ENCODE measurements around the gene BICD1.

BICD1 gene

GRCh38 chr12:32146074-32146873 lies 39.6 kb downstream of the BICD1 start:
- DNase-seq: no peak
- Mint-ChIP-seq H3K27me3 (no peaks in the 10 kb centered on the region), H3K36me3 (ENCODE audit: low read depth) (peaks cover 6% of the 10 kb centered on the region), H3K27ac (no peak overlapping the region), H3K9me3 (no peaks in the 10 kb centered on the region), H3K4me3 (no peak overlapping the region), H3K4me1 (no peaks in the 10 kb centered on the region)
- no peak for ATAC-seq

- DNase-seq: no peak
- Mint-ChIP-seq H3K4me3 (no peak overlapping the region), H3K9me3 (no peaks in the 10 kb centered on the region), H3K27ac (no peak overlapping the region), H3K27me3 (no peaks in the 10 kb centered on the region), H3K36me3 (ENCODE audit: low read depth) (peaks cover 8% of the 10 kb centered on the region), H3K4me1 (no peaks in the 10 kb centered on the region)
- no peak for ATAC-seq
Observed at GRCh38 chr12:32148372-32148771, 41.7 kb downstream of the BICD1 start.

GRCh38 chr12:32149489-32149888 lies 42.8 kb downstream of the BICD1 start:
- Mint-ChIP-seq H3K27ac (no peak overlapping the region), H3K4me1 (no peaks in the 10 kb centered on the region), H3K27me3 (no peaks in the 10 kb centered on the region), H3K36me3 (ENCODE audit: low read depth) (peaks cover 8% of the 10 kb centered on the region), H3K4me3 (no peak overlapping the region), H3K9me3 (no peaks in the 10 kb centered on the region)
- DNase-seq: no peak
- ATAC-seq: no peak

- Mint-ChIP-seq H3K4me1 (no peaks in the 10 kb centered on the region), H3K27me3 (no peaks in the 10 kb centered on the region), H3K4me3 (no peak overlapping the region), H3K27ac (no peak overlapping the region), H3K9me3 (no peaks in the 10 kb centered on the region), H3K36me3 (ENCODE audit: low read depth) (peaks cover 8% of the 10 kb centered on the region)
- DNase-seq (no peak), ATAC-seq (no peak)
Observed at GRCh38 chr12:32151086-32151485, 44.4 kb downstream of the BICD1 start.

GRCh38 chr12:32151552-32151951 lies 44.9 kb downstream of the BICD1 start:
- H3K4me3 Mint-ChIP-seq: no peak overlapping the region
- peaks cover 8% of the 10 kb centered on the region for H3K36me3 Mint-ChIP-seq (ENCODE audit: low read depth)
- H3K27ac Mint-ChIP-seq: no peak overlapping the region
- H3K27me3 Mint-ChIP-seq: no peaks in the 10 kb centered on the region
- H3K9me3 Mint-ChIP-seq: no peaks in the 10 kb centered on the region
- DNase-seq (no peak), ATAC-seq (no peak)
- H3K4me1 Mint-ChIP-seq: no peaks in the 10 kb centered on the region

- no peaks in the 10 kb centered on the region for H3K27me3 Mint-ChIP-seq
- ATAC-seq: no peak
Observed at GRCh38 chr12:32155041-32155440, 48.4 kb downstream of the BICD1 start.

GRCh38 chr12:32155961-32156529 lies 49.4 kb downstream of the BICD1 start:
- no peak overlapping the region for H3K27ac Mint-ChIP-seq
- no peaks in the 10 kb centered on the region for H3K27me3 Mint-ChIP-seq
- H3K9me3 Mint-ChIP-seq: no peaks in the 10 kb centered on the region

More at GRCh38 chr12:32155041-32155440, 48.4 kb downstream of the BICD1 start:
- Mint-ChIP-seq H3K9me3 (no peaks in the 10 kb centered on the region), H3K27ac (no peak overlapping the region), H3K4me1 (peaks cover 4% of the 10 kb centered on the region), H3K4me3 (no peak overlapping the region), H3K36me3 (ENCODE audit: low read depth) (peaks cover 6% of the 10 kb centered on the region)
- no peak for DNase-seq

GRCh38 chr12:32158525-32158924 lies 51.9 kb downstream of the BICD1 start:
- Mint-ChIP-seq H3K27me3 (no peaks in the 10 kb centered on the region), H3K4me1 (peaks cover 12% of the 10 kb centered on the region), H3K4me3 (no peak overlapping the region), H3K27ac (no peak overlapping the region), H3K36me3 (ENCODE audit: low read depth) (peaks cover 2% of the 10 kb centered on the region), H3K9me3 (no peaks in the 10 kb centered on the region)
- ATAC-seq (no peak), DNase-seq (no peak)

More at GRCh38 chr12:32155961-32156529, 49.4 kb downstream of the BICD1 start:
- DNase-seq (no peak), ATAC-seq (no peak)
- H3K4me1 Mint-ChIP-seq: peaks cover 9% of the 10 kb centered on the region
- H3K4me3 Mint-ChIP-seq: no peak overlapping the region
- H3K36me3 Mint-ChIP-seq (ENCODE audit: low read depth): peaks cover 2% of the 10 kb centered on the region

- H3K4me3 Mint-ChIP-seq: no peak overlapping the region
- H3K27me3 Mint-ChIP-seq: no peaks in the 10 kb centered on the region
- ATAC-seq (no peak), DNase-seq (no peak)
- H3K36me3 Mint-ChIP-seq (ENCODE audit: low read depth): peaks cover 2% of the 10 kb centered on the region
- no peak overlapping the region for H3K27ac Mint-ChIP-seq
- H3K4me1 Mint-ChIP-seq: peaks cover 12% of the 10 kb centered on the region
- H3K9me3 Mint-ChIP-seq: no peaks in the 10 kb centered on the region
Observed at GRCh38 chr12:32159381-32159780, 52.7 kb downstream of the BICD1 start.

- no peak overlapping the region for H3K4me3 Mint-ChIP-seq
- H3K9me3 Mint-ChIP-seq: peaks cover 2% of the 10 kb centered on the region
- peaks cover 4% of the 10 kb centered on the region for H3K36me3 Mint-ChIP-seq (ENCODE audit: low read depth)
- ATAC-seq (peak; percentile 24), DNase-seq (no peak)
- peaks cover 12% of the 10 kb centered on the region for H3K4me1 Mint-ChIP-seq
- no peaks in the 10 kb centered on the region for H3K27me3 Mint-ChIP-seq
- no peak overlapping the region for H3K27ac Mint-ChIP-seq
Observed at GRCh38 chr12:32159925-32160324, 53.3 kb downstream of the BICD1 start.

GRCh38 chr12:32161058-32161457 lies 54.4 kb downstream of the BICD1 start:
- ATAC-seq: no peak

GRCh38 chr12:32163596-32163995 lies 56.9 kb downstream of the BICD1 start:
- peaks cover 5% of the 10 kb centered on the region for H3K36me3 Mint-ChIP-seq (ENCODE audit: low read depth)
- peaks cover 12% of the 10 kb centered on the region for H3K4me1 Mint-ChIP-seq
- no peak for DNase-seq

More at GRCh38 chr12:32161058-32161457, 54.4 kb downstream of the BICD1 start:
- H3K36me3 Mint-ChIP-seq (ENCODE audit: low read depth): peaks cover 5% of the 10 kb centered on the region
- DNase-seq: no peak
- no peak overlapping the region for H3K27ac Mint-ChIP-seq
- H3K9me3 Mint-ChIP-seq: peaks cover 5% of the 10 kb centered on the region
- no peak overlapping the region for H3K4me3 Mint-ChIP-seq
- H3K4me1 Mint-ChIP-seq: peaks cover 12% of the 10 kb centered on the region
- H3K27me3 Mint-ChIP-seq: no peaks in the 10 kb centered on the region

GRCh38 chr12:32166510-32166909 lies 59.9 kb downstream of the BICD1 start:
- Mint-ChIP-seq H3K36me3 (ENCODE audit: low read depth) (peaks cover 5% of the 10 kb centered on the region), H3K9me3 (peaks cover 5% of the 10 kb centered on the region), H3K4me3 (no peak overlapping the region), H3K4me1 (no peaks in the 10 kb centered on the region), H3K27ac (no peak overlapping the region), H3K27me3 (no peaks in the 10 kb centered on the region)
- no peak for ATAC-seq
- DNase-seq: no peak

More at GRCh38 chr12:32163596-32163995, 56.9 kb downstream of the BICD1 start:
- Mint-ChIP-seq H3K27ac (no peak overlapping the region), H3K27me3 (no peaks in the 10 kb centered on the region), H3K4me3 (no peak overlapping the region), H3K9me3 (peaks cover 5% of the 10 kb centered on the region)
- ATAC-seq: no peak

GRCh38 chr12:32170437-32170998 lies 63.9 kb downstream of the BICD1 start:
- no peaks in the 10 kb centered on the region for H3K36me3 Mint-ChIP-seq (ENCODE audit: low read depth)
- H3K4me3 Mint-ChIP-seq: no peak overlapping the region
- ATAC-seq (no peak), DNase-seq (no peak)
- no peaks in the 10 kb centered on the region for H3K9me3 Mint-ChIP-seq
- H3K27ac Mint-ChIP-seq: no peak overlapping the region
- no peaks in the 10 kb centered on the region for H3K4me1 Mint-ChIP-seq
- no peaks in the 10 kb centered on the region for H3K27me3 Mint-ChIP-seq

GRCh38 chr12:32171211-32171610 lies 64.6 kb downstream of the BICD1 start:
- DNase-seq (no peak), ATAC-seq (no peak)
- Mint-ChIP-seq H3K4me1 (no peaks in the 10 kb centered on the region), H3K4me3 (no peak overlapping the region), H3K36me3 (ENCODE audit: low read depth) (no peaks in the 10 kb centered on the region), H3K27ac (no peak overlapping the region), H3K27me3 (no peaks in the 10 kb centered on the region), H3K9me3 (no peaks in the 10 kb centered on the region)
